Endometrial microvascular endothelial cells (primary cell): ENCODE measurements around the gene LHX1. TPM values are rescaled to one million over a fixed set of nuclear protein-coding genes. Genes with fewer than 3 reads are reported as not detected.

ENCODE experiments used
- in situ Hi-C: cut with HindIII; loops from 2 replicates; pipeline ENCODE4 v1.10.0; 2017; ENCODE audit warnings: low sequenced_read_pairs, low pct_unique_long_range_greater_than_20kb; ENCODE audit errors: inconsistent ontology term
- total RNA-seq: library from RNA; depleted of rRNA; stranded (reverse); fragments of >200 nt; gene quantifications from one replicate; pipeline ENCODE4 v1.2.3, GENCODE V29; 2015; ENCODE audit errors: inconsistent ontology term

Gene LHX1
- total RNA-seq, 1 donor from 2014 or later, result not detected

GRCh38 chr17:36945959-36946725, 8.9 kb downstream of the LHX1 start:
- in situ Hi-C loops, result no loop called here

GRCh38 chr17:36946726-36947091, 9.4 kb downstream of the LHX1 start:
- in situ Hi-C loops, result no loop called here

- in situ Hi-C loops, result no loop called here
These were observed 10.8 kb downstream of the LHX1 start for GRCh38 chr17:36947922-36948716.

GRCh38 chr17:36948717-36949460, 11.6 kb downstream of the LHX1 start, which contains the start of gene AATF:
Gene AATF (plus strand): TSS chr17:36948954. CDS start chr17:36949126, 172 bp downstream.
- in situ Hi-C loops, result no loop called here

GRCh38 chr17:36949461-36949927, 12.2 kb downstream of the LHX1 start:
- in situ Hi-C loops, result no loop called here

- in situ Hi-C loops, result no loop called here
These were observed 12.8 kb downstream of the LHX1 start for GRCh38 chr17:36950027-36950426.

- in situ Hi-C loops, result no loop called here
These were observed 14.0 kb downstream of the LHX1 start for GRCh38 chr17:36951084-36951789.

- in situ Hi-C loops, result no loop called here
These were observed 34.2 kb downstream of the LHX1 start for GRCh38 chr17:36971508-36971907.

GRCh38 chr17:36972186-36972700, 35.0 kb downstream of the LHX1 start:
- in situ Hi-C loops, result no loop called here

- in situ Hi-C loops, result no loop called here
These were observed 35.6 kb downstream of the LHX1 start for GRCh38 chr17:36972905-36973304.

- in situ Hi-C loops, result no loop called here
These were observed 38.7 kb downstream of the LHX1 start for GRCh38 chr17:36975922-36976515.

- in situ Hi-C loops, result no loop called here
These were observed 39.8 kb downstream of the LHX1 start for GRCh38 chr17:36977066-36977465.

GRCh38 chr17:36977568-36977967, 40.3 kb downstream of the LHX1 start:
- in situ Hi-C loops, result no loop called here

- in situ Hi-C loops, result no loop called here
These were observed 41.7 kb downstream of the LHX1 start for GRCh38 chr17:36978810-36979564.

GRCh38 chr17:36979565-36979941, 42.3 kb downstream of the LHX1 start:
- in situ Hi-C loops, result no loop called here

GRCh38 chr17:36980280-36980761, 43.0 kb downstream of the LHX1 start:
- in situ Hi-C loops, result no loop called here

- in situ Hi-C loops, result no loop called here
These were observed 46.3 kb downstream of the LHX1 start for GRCh38 chr17:36983618-36984017.
